HepG2 (cell line): ENCODE measurements around the gene RAD51. TPM values are rescaled to one million over a fixed set of nuclear protein-coding genes. Genes with fewer than 3 reads are reported as not detected.

Experiments used
- AGO2 ChIP-seq: fragments of 200-400 bp; formaldehyde crosslinking; optimal IDR thresholded peaks from 2 replicates; pipeline ENCODE3; 2017; ENCODE audit warnings: mild to moderate bottlenecking, low read depth, low read length, moderate library complexity
- ARNT2 ChIP-seq: sonication (generic); formaldehyde crosslinking; IDR thresholded peaks from 2 replicates; pipeline ENCODE4 v1.8.0; 2022; ENCODE audit warnings: mild to moderate bottlenecking, low read depth, missing genetic modification reagents, moderate library complexity
- CENPX ChIP-seq: sonication (generic); formaldehyde crosslinking; IDR thresholded peaks from 2 replicates; pipeline ENCODE4 v1.9.0; 2021; ENCODE audit warnings: mild to moderate bottlenecking, missing genetic modification reagents, moderate library complexity
- ISX ChIP-seq: sonication (generic); formaldehyde crosslinking; conservative IDR thresholded peaks from 2 replicates; pipeline ENCODE4 v1.5.0; 2020; ENCODE audit warnings: missing genetic modification reagents
- KAT7 ChIP-seq: IDR thresholded peaks from 2 replicates; pipeline ENCODE4 v1.6.1; 2018; ENCODE audit warnings: borderline replicate concordance, missing compliant biosample characterization
- MAZ ChIP-seq, 2 experiments: sonication (generic) in 1 of 2; formaldehyde crosslinking in 1 of 2; IDR thresholded peaks; 2 replicates each; pipeline versions ENCODE4 v1.5.0 to v1.6.1; 2012 to 2020; ENCODE audit warnings: low read depth in 2 of 2, mild to moderate bottlenecking in 2 of 2, borderline replicate concordance in 1 of 2, improper control_type of control experiment in 1 of 2, low read length in 1 of 2, missing genetic modification reagents in 1 of 2, moderate library complexity in 1 of 2
- MEF2D ChIP-seq: sonication (generic); formaldehyde crosslinking; IDR thresholded peaks from 2 replicates; pipeline ENCODE4 v1.5.1; 2020; ENCODE audit warnings: mild to moderate bottlenecking, missing genetic modification reagents
- MXD4 ChIP-seq: IDR thresholded peaks from 2 replicates; pipeline ENCODE4 v1.6.1; 2016; ENCODE audit warnings: mild to moderate bottlenecking, missing biosample characterization, missing genetic modification reagents
- RAD21 ChIP-seq: fragments of 450-650 bp; formaldehyde crosslinking; IDR thresholded peaks from 2 replicates; pipeline ENCODE4 v1.5.0; 2020; ENCODE audit warnings: mild to moderate bottlenecking
- SALL2 ChIP-seq: sonication (generic); formaldehyde crosslinking; IDR thresholded peaks from 2 replicates; pipeline ENCODE4 v1.8.1; 2023; ENCODE audit warnings: mild to moderate bottlenecking, missing genetic modification reagents, inconsistent platforms
- SAP130 ChIP-seq: IDR thresholded peaks from 2 replicates; pipeline ENCODE4 v1.6.1; 2016; ENCODE audit warnings: low read depth
- ZNF251 ChIP-seq: sonication (generic); formaldehyde crosslinking; IDR thresholded peaks from 2 replicates; pipeline ENCODE4 v1.9.0; 2021; ENCODE audit warnings: mild to moderate bottlenecking, missing genetic modification reagents
- ZNF274 ChIP-seq: sonication (generic); formaldehyde crosslinking; IDR thresholded peaks from 2 replicates; pipeline ENCODE4 v1.5.1; 2020; ENCODE audit warnings: mild to moderate bottlenecking, missing genetic modification reagents
- polyA plus RNA-seq, 8 experiments: library from polyadenylated mRNA; depleted of rRNA in 3 of 8; stranded (reverse) in 7 of 8; unstranded in 1 of 8; fragments of >200 nt; fragmentation: Illumina TruSeq in 4 of 8; extraction: Trizol in 4 of 8; gene quantifications; 2 replicates each; pipeline versions ENCODE4 v1.2.1 to v1.2.3, GENCODE V29; 2011 to 2016; ENCODE audit warnings: low read depth in 4 of 8, missing spikeins in 1 of 8, mixed read lengths in 1 of 8; ENCODE audit not compliant: insufficient read depth in 1 of 8
- total RNA-seq, 5 experiments: library from RNA; depleted of rRNA; stranded (reverse); fragments of >200 nt; fragmentation: Illumina TruSeq; extraction: Trizol; gene quantifications; 2 replicates each; pipeline ENCODE4 v1.2.3, GENCODE V29; 2016; ENCODE audit warnings: low read depth in 1 of 5
- TF ChIP-seq, protein P1 (sequence below): sonication (generic); formaldehyde crosslinking; IDR thresholded peaks from 2 replicates; pipeline ENCODE4 v1.4.0; 2020; ENCODE audit warnings: mild to moderate bottlenecking, missing genetic modification reagents

Gene RAD51
- total and polyA plus RNA-seq, 2 of the 13 experiments (the other 11 are each of a cell fraction or from before 2014, with no cell fraction given): 8.5 to 12.8 TPM

DNA sequence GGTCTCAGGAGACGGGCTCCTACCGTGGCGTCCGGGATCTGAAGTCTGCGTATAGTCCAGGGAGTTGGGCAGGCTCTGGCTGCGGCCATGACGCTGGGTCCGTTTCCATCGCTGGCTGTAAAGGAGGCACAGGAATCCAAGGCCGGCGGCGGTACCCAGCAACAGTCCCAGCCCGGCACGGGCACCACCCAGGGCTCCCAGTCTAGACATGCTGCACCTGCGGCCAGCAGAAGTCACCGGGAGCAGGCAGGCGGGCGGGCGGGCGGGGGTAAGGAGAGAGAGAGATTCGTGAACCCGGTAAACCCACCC is 59.6 kb downstream of the RAD51 start (continued):
- TF ChIP-seq RAD21 (CRISPR knock-in tag) (no peak), MAZ (IDR thresholded peaks at IDR 0.05; ENCODE audit: borderline replicate concordance, low read depth, low read length) (no peak), MAZ (CRISPR knock-in tag; IDR thresholded peaks at IDR 0.05; ENCODE audit: low read depth) (peak; percentile 53; the same call in 1 of the 2 replicates), SALL2 (CRISPR knock-in tag) (peak; percentile 52; the same call in 1 of the 2 replicates), AGO2 (peak; percentile 71), CENPX (CRISPR knock-in tag) (no peak), ZNF251 (no peak), MXD4 (CRISPR knock-in tag) (no peak), ISX (0 out of 2 replicates have a peak, but pooled peaks have one; percentile 5), SAP130 (no peak), ZNF274 (CRISPR knock-in tag) (0 out of 2 replicates have a peak, but pooled peaks have one; percentile 13), KAT7 (0 out of 2 replicates have a peak, but pooled peaks have one; percentile 13), ARNT2 (no peak), MEF2D (CRISPR knock-in tag) (0 out of 2 replicates have a peak, but pooled peaks have one; percentile 3)
- TF ChIP-seq, protein P1, sequence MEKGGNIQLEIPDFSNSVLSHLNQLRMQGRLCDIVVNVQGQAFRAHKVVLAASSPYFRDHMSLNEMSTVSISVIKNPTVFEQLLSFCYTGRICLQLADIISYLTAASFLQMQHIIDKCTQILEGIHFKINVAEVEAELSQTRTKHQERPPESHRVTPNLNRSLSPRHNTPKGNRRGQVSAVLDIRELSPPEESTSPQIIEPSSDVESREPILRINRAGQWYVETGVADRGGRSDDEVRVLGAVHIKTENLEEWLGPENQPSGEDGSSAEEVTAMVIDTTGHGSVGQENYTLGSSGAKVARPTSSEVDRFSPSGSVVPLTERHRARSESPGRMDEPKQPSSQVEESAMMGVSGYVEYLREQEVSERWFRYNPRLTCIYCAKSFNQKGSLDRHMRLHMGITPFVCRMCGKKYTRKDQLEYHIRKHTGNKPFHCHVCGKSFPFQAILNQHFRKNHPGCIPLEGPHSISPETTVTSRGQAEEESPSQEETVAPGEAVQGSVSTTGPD (CRISPR knock-in tag): 0 out of 2 replicates have a peak, but pooled peaks have one; percentile 31
